ENCODE measurements around the gene CPNE5. TPM values are rescaled to one million over a fixed set of nuclear protein-coding genes. Genes with fewer than 3 reads are reported as not detected.

The CPNE5 gene
- total RNA-seq, 2 experiments from 2014 or later = 0.19 to 0.28 TPM

GRCh38 chr6:36757206-36757605 is 82.0 kb downstream of the CPNE5 start:
- no peaks in the 10 kb centered on the region for H3K9me3 Mint-ChIP-seq
- H3K27ac ChIP-seq (ENCODE audit: low read depth in 1 of 2, low read length in 2 of 2) = peak overlapping the region; percentile 71 to 89

GRCh38 chr6:36756786-36757185 is 82.5 kb downstream of the CPNE5 start:
- Histone ChIP-seq H3K27ac (ENCODE audit: low read depth in 1 of 2, low read length in 2 of 2) (peak overlapping the region; percentile 71 to 89), H3K36me3 (ENCODE audit: insufficient read depth, low read length) (no peaks in the 10 kb centered on the region), H3K9me3 (ENCODE audit: control insufficient read depth in 1 of 2, insufficient read depth in 1 of 2, low read length in 2 of 2) (no peaks in the 10 kb centered on the region), H3K4me1 (ENCODE audit: insufficient read depth, low read length) (peaks cover 74% of the 10 kb centered on the region), H3K4me3 (ENCODE audit: low read length) (no peak overlapping the region), H3K27me3 (ENCODE audit: control insufficient read depth in 1 of 2, insufficient read depth in 2 of 2, low read length in 2 of 2) (no peaks in the 10 kb centered on the region)
- Mint-ChIP-seq H3K27me3 (no peaks in the 10 kb centered on the region), H3K9me3 (no peaks in the 10 kb centered on the region), H3K4me1 (ENCODE audit: low read depth) (peaks cover 47% of the 10 kb centered on the region), H3K27ac (peak overlapping the region; percentile 90), H3K4me3 (peak overlapping the region; percentile 36), H3K36me3 (ENCODE audit: low read depth) (no peaks in the 10 kb centered on the region)
- TF ChIP-seq CTCF (IDR thresholded peaks at IDR 0.05) = no peak
- POLR2A ChIA-PET = no interaction called here
- CTCF ChIA-PET = interaction anchor here (0.5 to 4.5 kb wide), 4 partner anchors 46 to 142 kb away, joined by 3 to 21 read pairs (median 8); partner anchors contain the start of gene CDKN1A
- intact Hi-C loops (cut with DNase I, micrococcal nuclease) = loop anchor here (2.0 to 5.0 kb wide), 4 partner anchors 78 to 334 kb away; partner anchors contain the start of gene CDKN1A (in 2 of the 2)
- peak in 1 of 14 experiments; percentile 27 for DNase-seq
- ATAC-seq (ENCODE audit: poor library complexity) = no peak

More at GRCh38 chr6:36757206-36757605, 82.0 kb downstream of the CPNE5 start:
- intact Hi-C loops (cut with DNase I, micrococcal nuclease) = loop anchor here (2.0 to 5.0 kb wide), 4 partner anchors 78 to 334 kb away; partner anchors contain the start of gene CDKN1A (in 2 of the 2)
- Histone ChIP-seq H3K4me1 (ENCODE audit: insufficient read depth, low read length) (peaks cover 70% of the 10 kb centered on the region), H3K27me3 (ENCODE audit: control insufficient read depth in 1 of 2, insufficient read depth in 2 of 2, low read length in 2 of 2) (no peaks in the 10 kb centered on the region), H3K9me3 (ENCODE audit: control insufficient read depth in 1 of 2, insufficient read depth in 1 of 2, low read length in 2 of 2) (no peaks in the 10 kb centered on the region), H3K36me3 (ENCODE audit: insufficient read depth, low read length) (no peaks in the 10 kb centered on the region), H3K4me3 (ENCODE audit: low read length) (no peak overlapping the region)
- no peak for TF ChIP-seq CTCF (IDR thresholded peaks at IDR 0.05)
- H3K27me3 Mint-ChIP-seq = no peaks in the 10 kb centered on the region
- peaks cover 47% of the 10 kb centered on the region for H3K4me1 Mint-ChIP-seq (ENCODE audit: low read depth)
- POLR2A ChIA-PET = no interaction called here
- CTCF ChIA-PET = interaction anchor here (1.4 to 4.5 kb wide), 3 partner anchors 78 to 142 kb away, joined by 4 to 21 read pairs (median 12); partner anchors contain the start of gene CDKN1A
- no peak overlapping the region for H3K4me3 Mint-ChIP-seq
- no peaks in the 10 kb centered on the region for H3K36me3 Mint-ChIP-seq (ENCODE audit: low read depth)
- peak overlapping the region; percentile 90 for H3K27ac Mint-ChIP-seq
- ATAC-seq (ENCODE audit: poor library complexity) (no peak), DNase-seq (peak in 8 of 14 experiments; percentile 15 to 76 (median 42))

- DNase-seq = peak; percentile 30 to 96 (median 60)
- Mint-ChIP-seq H3K9me3 (no peaks in the 10 kb centered on the region), H3K4me3 (peak overlapping the region; percentile 35), H3K4me1 (ENCODE audit: low read depth) (peaks cover 47% of the 10 kb centered on the region), H3K27ac (peak overlapping the region; percentile 90), H3K27me3 (no peaks in the 10 kb centered on the region), H3K36me3 (ENCODE audit: low read depth) (no peaks in the 10 kb centered on the region)
- peak; percentile 83 for ATAC-seq (ENCODE audit: poor library complexity)
- Histone ChIP-seq H3K27ac (ENCODE audit: low read depth in 1 of 2, low read length in 2 of 2) (peak overlapping the region; percentile 71 to 89), H3K4me3 (ENCODE audit: low read length) (peak overlapping the region; percentile 13), H3K36me3 (ENCODE audit: insufficient read depth, low read length) (no peaks in the 10 kb centered on the region), H3K4me1 (ENCODE audit: insufficient read depth, low read length) (peaks cover 76% of the 10 kb centered on the region), H3K9me3 (ENCODE audit: control insufficient read depth in 1 of 2, insufficient read depth in 1 of 2, low read length in 2 of 2) (no peaks in the 10 kb centered on the region), H3K27me3 (ENCODE audit: control insufficient read depth in 1 of 2, insufficient read depth in 2 of 2, low read length in 2 of 2) (no peaks in the 10 kb centered on the region)
- POLR2A ChIA-PET = interaction anchor here (0.7 to 1.1 kb wide), 2 partner anchors 27 to 231 kb away, joined by 3 to 5 read pairs; partner anchors contain the start of gene MTCH1
- intact Hi-C loops (cut with DNase I, micrococcal nuclease) = loop anchor here (2.0 to 5.0 kb wide), 4 partner anchors 77 to 333 kb away; partner anchors contain the start of gene CDKN1A (in 2 of the 2)
- CTCF ChIA-PET = interaction anchor here (0.5 to 4.5 kb wide), 8 partner anchors 31 to 140 kb away, joined by 3 to 21 read pairs (median 3); partner anchors contain the start of gene CDKN1A
- TF ChIP-seq CTCF (IDR thresholded peaks at IDR 0.05) = no peak
Observed at GRCh38 chr6:36755435-36756348, 83.6 kb downstream of the CPNE5 start.
